NCI-H82 (cell line): Measurements from ENCODE around the gene CLCA4.

ENCODE experiments used
- DNase-seq: peaks from one replicate; lab custom pipeline; 2025; lab: John Stamatoyannopoulos, UW

CLCA4 gene

GRCh38 chr1:86616871-86617270 is 70.0 kb downstream of the CLCA4 start:
- no peak for DNase-seq

- DNase-seq, result no peak
Observed at GRCh38 chr1:86618358-86618757, 71.5 kb downstream of the CLCA4 start.

DNA sequence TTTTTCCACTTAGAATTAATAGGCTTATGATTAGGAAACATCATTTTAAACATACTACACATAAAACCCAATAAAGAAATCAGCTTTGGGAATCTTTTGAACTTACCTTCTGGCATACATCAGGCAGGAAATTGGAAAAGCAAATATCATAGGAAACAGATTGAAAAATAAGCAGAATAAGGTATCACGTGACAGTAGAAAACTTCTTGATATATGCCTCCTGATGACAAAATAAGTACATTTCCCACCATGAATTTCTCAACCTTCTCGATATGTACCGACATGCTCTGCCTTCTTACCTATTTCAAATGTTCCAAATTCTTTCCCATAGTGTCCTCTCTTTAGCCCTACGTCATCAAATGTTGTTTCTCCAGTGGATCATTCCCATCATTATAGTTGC is 72.4 kb downstream of the CLCA4 start:
- DNase-seq, result no peak

DNA sequence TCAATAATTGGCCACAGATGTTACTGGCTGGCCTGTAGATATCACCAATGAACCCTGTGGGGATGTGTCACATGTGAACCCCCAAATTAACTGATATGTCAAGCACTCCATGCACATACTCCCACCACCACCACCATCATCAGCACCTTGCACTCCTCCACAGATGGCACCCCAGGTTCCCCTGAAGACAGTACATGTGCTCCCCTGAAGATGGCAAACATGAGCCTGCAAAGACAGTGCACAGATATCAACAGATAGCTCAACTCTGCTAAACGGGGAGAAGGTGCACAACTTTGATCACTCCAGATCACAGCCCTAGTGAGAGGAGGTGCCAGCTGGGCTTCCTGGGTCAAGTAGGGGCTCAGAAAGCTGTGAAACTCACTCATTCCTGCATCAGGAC is 74.4 kb downstream of the CLCA4 start:
- no peak for DNase-seq
